ENCODE results near the gene LARGE1. TPM values are rescaled to one million over a fixed set of nuclear protein-coding genes. Genes with fewer than 3 reads are reported as not detected.

The LARGE1 gene
- total and polyA plus RNA-seq, 9 of the 15 experiments (the other 6 are each of a cell fraction or from before 2014, with no cell fraction given), result 0.01 to 0.66 (median 0.14) TPM; not detected in 2

DNA sequence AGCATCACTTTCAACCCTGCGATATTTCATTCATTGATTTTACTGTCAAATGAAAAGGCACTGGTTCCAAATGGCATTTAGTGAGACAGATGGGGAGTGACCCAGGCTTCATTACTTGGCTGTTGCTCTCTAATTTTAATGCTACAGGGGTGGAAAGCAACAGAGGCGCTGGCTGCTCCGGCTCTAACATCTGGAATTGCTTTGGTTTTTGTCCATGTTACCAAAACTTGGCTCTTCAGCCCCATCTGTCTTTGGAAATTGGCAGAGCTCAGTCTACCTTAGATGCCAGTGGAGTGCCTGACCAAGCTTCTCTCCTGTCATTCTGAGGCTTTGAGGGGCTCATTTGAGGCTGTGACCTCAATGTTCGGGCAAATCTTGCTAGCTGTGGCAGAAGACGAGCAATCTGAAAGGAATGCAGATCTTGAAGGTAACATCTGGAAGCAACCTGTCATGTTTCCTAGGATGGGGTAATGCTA lies 452.6 kb downstream of the LARGE1 start (continued):
- TF ChIP-seq, protein P1, sequence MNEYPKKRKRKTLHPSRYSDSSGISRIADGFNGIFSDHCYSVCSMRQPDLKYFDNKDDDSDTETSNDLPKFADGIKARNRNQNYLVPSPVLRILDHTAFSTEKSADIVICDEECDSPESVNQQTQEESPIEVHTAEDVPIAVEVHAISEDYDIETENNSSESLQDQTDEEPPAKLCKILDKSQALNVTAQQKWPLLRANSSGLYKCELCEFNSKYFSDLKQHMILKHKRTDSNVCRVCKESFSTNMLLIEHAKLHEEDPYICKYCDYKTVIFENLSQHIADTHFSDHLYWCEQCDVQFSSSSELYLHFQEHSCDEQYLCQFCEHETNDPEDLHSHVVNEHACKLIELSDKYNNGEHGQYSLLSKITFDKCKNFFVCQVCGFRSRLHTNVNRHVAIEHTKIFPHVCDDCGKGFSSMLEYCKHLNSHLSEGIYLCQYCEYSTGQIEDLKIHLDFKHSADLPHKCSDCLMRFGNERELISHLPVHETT (CRISPR knock-in tag; conservative IDR thresholded peaks at IDR 0.05 in 1 of 2, IDR thresholded peaks at IDR 0.05 in 1 of 2), result no peak

DNA sequence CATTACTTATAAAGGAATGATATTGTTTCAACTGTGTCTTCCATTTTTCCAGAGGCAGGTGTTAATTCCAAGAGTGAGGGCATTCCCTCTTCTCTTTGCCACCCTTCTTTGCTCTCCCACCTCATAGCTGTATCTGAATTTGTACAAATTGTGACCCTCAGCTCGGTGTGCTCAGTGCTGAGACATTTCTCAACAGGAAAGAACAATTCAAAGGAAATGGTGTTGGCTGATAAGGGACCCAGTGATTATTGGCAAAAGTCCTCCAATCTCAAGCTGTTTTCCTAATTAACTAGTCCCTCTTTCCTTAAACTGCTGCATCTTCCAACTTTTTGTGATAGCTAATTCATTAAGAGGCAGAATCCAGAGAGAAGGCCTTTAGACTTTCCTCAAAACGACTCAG lies 453.2 kb downstream of the LARGE1 start:
- in situ Hi-C loops (cut with MboI) (no loop called here), intact Hi-C loops (cut with micrococcal nuclease) (no loop called here)
- H4K20me1 ChIP-seq (replicated peaks; ENCODE audit: control insufficient read depth, insufficient read depth, low read length), result no peaks in the 10 kb centered on the region
- DNase-seq (ENCODE audit: extremely low read depth in 1 of 4, low spot score in 3 of 4) (no peak), ATAC-seq (no peak), FAIRE-seq (no peak)
- H3K27me3 ChIP-seq (ENCODE audit: control insufficient read depth in 2 of 2, insufficient read depth in 2 of 2, low read length in 2 of 2), result no peaks in the 10 kb centered on the region
- H3K4me1 ChIP-seq (replicated peaks in 1 of 2; ENCODE audit: control insufficient read depth in 2 of 2, insufficient read depth in 2 of 2, low read length in 2 of 2), result no peaks in the 10 kb centered on the region
- H3K36me3 ChIP-seq (ENCODE audit: control insufficient read depth, insufficient read depth, low read length), result no peaks in the 10 kb centered on the region
- H3K79me2 ChIP-seq (ENCODE audit: control insufficient read depth, insufficient read depth, low read length), result no peaks in the 10 kb centered on the region
- 0% methylated on average over 2 of the region's 2 CpGs for WGBS (ENCODE audit: insufficient coverage, low coverage, missing lambda C conversion rate)
- BruUV-seq (replicated peaks), result no TSS peak
- H2AFZ ChIP-seq (ENCODE audit: low read depth, low read length), result no peak overlapping the region
- ChIA-PET POLR2A (interaction anchor here (0.6 kb wide), 1 partner anchor 44 kb away, joined by 3 read pairs; no protein-coding TSS in a partner anchor), CTCF (ENCODE audit: low intra/inter-chr PET ratio) (no interaction called here)
- no peak overlapping the region for H3K4me2 ChIP-seq (ENCODE audit: insufficient read depth, low read length)
- H3K4me3 ChIP-seq, result no peak overlapping the region
- no peaks in the 10 kb centered on the region for H3K9me3 ChIP-seq (replicated peaks; ENCODE audit: control insufficient read depth, insufficient read depth, low read depth, low read length)
- H3K9ac ChIP-seq (ENCODE audit: insufficient read depth in 1 of 2, low read depth in 2 of 2, low read length in 2 of 2), result no peak overlapping the region
- no peaks in the 10 kb centered on the region for H3K9me1 ChIP-seq (ENCODE audit: control insufficient read depth, insufficient read depth, low read length)
- no peak overlapping the region for H3K27ac ChIP-seq (ENCODE audit: extremely low read depth, low read depth, low read length)
- TF ChIP-seq CHD2 (IDR thresholded peaks at IDR 0.05; ENCODE audit: low read depth, low read length) (no peak), NR2C2 (CRISPR knock-in tag; IDR thresholded peaks at IDR 0.05) (no peak), NR2C2 (tag; IDR thresholded peaks at IDR 0.05) (no peak), DNMT1 (IDR thresholded peaks at IDR 0.05) (no peak), ZNF408 (CRISPR knock-in tag; IDR thresholded peaks at IDR 0.05; ENCODE audit: low read depth) (no peak), RBM34 (IDR thresholded peaks at IDR 0.05; ENCODE audit: borderline replicate concordance, insufficient read depth, low read length) (no peak), ZNF232 (CRISPR knock-in tag; IDR thresholded peaks at IDR 0.05) (no peak), TCF3 (CRISPR knock-in tag; IDR thresholded peaks at IDR 0.05) (no peak), EGR1 (conservative IDR thresholded peaks at IDR 0.05) (no peak), ZNF696 (CRISPR knock-in tag; conservative IDR thresholded peaks at IDR 0.05) (no peak), XRCC3 (IDR thresholded peaks at IDR 0.05) (no peak), NRF1 (conservative IDR thresholded peaks at IDR 0.05 in 1 of 2, IDR thresholded peaks at IDR 0.05 in 1 of 2) (no peak), DPF2 (IDR thresholded peaks at IDR 0.05) (no peak), ARHGAP35 (IDR thresholded peaks at IDR 0.05; ENCODE audit: partially characterized antibody) (no peak)
- TF ChIP-seq, protein P2, sequence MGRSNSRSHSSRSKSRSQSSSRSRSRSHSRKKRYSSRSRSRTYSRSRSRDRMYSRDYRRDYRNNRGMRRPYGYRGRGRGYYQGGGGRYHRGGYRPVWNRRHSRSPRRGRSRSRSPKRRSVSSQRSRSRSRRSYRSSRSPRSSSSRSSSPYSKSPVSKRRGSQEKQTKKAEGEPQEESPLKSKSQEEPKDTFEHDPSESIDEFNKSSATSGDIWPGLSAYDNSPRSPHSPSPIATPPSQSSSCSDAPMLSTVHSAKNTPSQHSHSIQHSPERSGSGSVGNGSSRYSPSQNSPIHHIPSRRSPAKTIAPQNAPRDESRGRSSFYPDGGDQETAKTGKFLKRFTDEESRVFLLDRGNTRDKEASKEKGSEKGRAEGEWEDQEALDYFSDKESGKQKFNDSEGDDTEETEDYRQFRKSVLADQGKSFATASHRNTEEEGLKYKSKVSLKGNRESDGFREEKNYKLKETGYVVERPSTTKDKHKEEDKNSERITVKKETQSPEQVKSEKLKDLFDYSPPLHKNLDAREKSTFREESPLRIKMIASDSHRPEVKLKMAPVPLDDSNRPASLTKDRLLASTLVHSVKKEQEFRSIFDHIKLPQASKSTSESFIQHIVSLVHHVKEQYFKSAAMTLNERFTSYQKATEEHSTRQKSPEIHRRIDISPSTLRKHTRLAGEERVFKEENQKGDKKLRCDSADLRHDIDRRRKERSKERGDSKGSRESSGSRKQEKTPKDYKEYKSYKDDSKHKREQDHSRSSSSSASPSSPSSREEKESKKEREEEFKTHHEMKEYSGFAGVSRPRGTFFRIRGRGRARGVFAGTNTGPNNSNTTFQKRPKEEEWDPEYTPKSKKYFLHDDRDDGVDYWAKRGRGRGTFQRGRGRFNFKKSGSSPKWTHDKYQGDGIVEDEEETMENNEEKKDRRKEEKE (IDR thresholded peaks at IDR 0.05; ENCODE audit: borderline replicate concordance in 1 of 2, control insufficient read depth in 1 of 2, low read depth in 2 of 2, low read length in 1 of 2), result no peak
- TF ChIP-seq, protein P3, sequence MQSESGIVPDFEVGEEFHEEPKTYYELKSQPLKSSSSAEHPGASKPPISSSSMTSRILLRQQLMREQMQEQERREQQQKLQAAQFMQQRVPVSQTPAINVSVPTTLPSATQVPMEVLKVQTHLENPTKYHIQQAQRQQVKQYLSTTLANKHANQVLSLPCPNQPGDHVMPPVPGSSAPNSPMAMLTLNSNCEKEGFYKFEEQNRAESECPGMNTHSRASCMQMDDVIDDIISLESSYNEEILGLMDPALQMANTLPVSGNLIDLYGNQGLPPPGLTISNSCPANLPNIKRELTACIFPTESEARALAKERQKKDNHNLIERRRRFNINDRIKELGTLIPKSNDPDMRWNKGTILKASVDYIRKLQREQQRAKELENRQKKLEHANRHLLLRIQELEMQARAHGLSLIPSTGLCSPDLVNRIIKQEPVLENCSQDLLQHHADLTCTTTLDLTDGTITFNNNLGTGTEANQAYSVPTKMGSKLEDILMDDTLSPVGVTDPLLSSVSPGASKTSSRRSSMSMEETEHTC (IDR thresholded peaks at IDR 0.05), result no peak

All from K562 (cell line).